T-cell (primary cell): ENCODE results near the gene PNPLA3. TPM values are rescaled to one million over a fixed set of nuclear protein-coding genes. Genes with fewer than 3 reads are reported as not detected.

Source experiments
- ATAC-seq, 4 experiments: fragments of 200-7000 bp in 3 of 4; fragments of 150-1000 bp in 1 of 4; cut with Tn5 transposase; replicated peaks in 1 of 4; 1 replicate in 3 of 4; 2 replicates in 1 of 4; pipeline ENCODE4 v1.10.0; 2021; ENCODE audit warnings: moderate library complexity in 3 of 4, mild to moderate bottlenecking in 2 of 4, moderate number of reproducible peaks in 1 of 4
- CTCF ChIA-PET, 2 donors: fragments of 300-600 bp; sonication (Branson Sonifier 250); formaldehyde crosslinking; loops; one replicate each; lab custom pipeline; 2022; ENCODE audit warnings: antibody characterized with exemption in 2 of 2; lab: Charles Lee
- POLR2A ChIA-PET, 2 donors: fragments of 300-600 bp; sonication (Branson Sonifier 250); formaldehyde crosslinking; loops; one replicate each; lab custom pipeline; 2022; ENCODE audit warnings: antibody characterized with exemption in 2 of 2; lab: Charles Lee
- DNase-seq, 35 experiments: peaks; one replicate each; pipeline versions ENCODE4 v3.0.0 to v3.0.0-alpha.2; 2013 to 2023
- H3K27ac ChIP-seq: one replicate; pipeline ENCODE4 v1.5.1; 2013; ENCODE audit warnings: low read length
- H3K27me3 ChIP-seq, 2 experiments: replicated peaks in 1 of 2; 1 replicate in 1 of 2; 2 replicates in 1 of 2; pipeline versions ENCODE4 v1.6.1 to v1.7.0; 2013; ENCODE audit warnings: low read length in 1 of 2, mixed read lengths in 1 of 2; ENCODE audit not compliant: control insufficient read depth in 2 of 2, insufficient read depth in 2 of 2; ENCODE audit errors: extremely low read depth in 1 of 2
- H3K36me3 ChIP-seq, 2 donors: 1 replicate in 1 of 2; 2 replicates in 1 of 2; pipeline versions ENCODE4 v1.6.1 to v1.7.0; 2013; ENCODE audit warnings: low read length in 1 of 2; ENCODE audit not compliant: control insufficient read depth in 2 of 2, insufficient read depth in 1 of 2; ENCODE audit errors: extremely low read depth in 1 of 2
- H3K4me1 ChIP-seq, 2 experiments: 1 replicate in 1 of 2; 2 replicates in 1 of 2; pipeline versions ENCODE4 v1.6.1 to v1.7.0; 2013; ENCODE audit warnings: low read length in 2 of 2, mixed read lengths in 1 of 2; ENCODE audit not compliant: insufficient read depth in 2 of 2, control insufficient read depth in 1 of 2; ENCODE audit errors: extremely low read depth in 1 of 2
- H3K4me3 ChIP-seq, 2 donors: 1 replicate in 1 of 2; 2 replicates in 1 of 2; pipeline versions ENCODE4 v1.5.1 to v1.7.0; 2013; ENCODE audit warnings: mild to moderate bottlenecking in 2 of 2, low read length in 1 of 2, moderate library complexity in 1 of 2; ENCODE audit not compliant: control insufficient read depth in 1 of 2; ENCODE audit errors: extremely low read depth in 1 of 2
- H3K9me3 ChIP-seq: 2 replicates; pipeline ENCODE4 v1.7.0; 2013
- H3K27ac Mint-ChIP-seq, 2 donors: one replicate each; pipeline ENCODE4 v1.8.0; 2020 to 2021; ENCODE audit warnings: mild to moderate bottlenecking in 2 of 2, mixed read lengths in 2 of 2
- H3K27me3 Mint-ChIP-seq, 2 donors: one replicate each; pipeline ENCODE4 v1.8.0; 2021 to 2022; ENCODE audit warnings: mixed read lengths in 2 of 2
- H3K36me3 Mint-ChIP-seq: one replicate; pipeline ENCODE4 v1.8.0; 2021; ENCODE audit warnings: mixed read lengths
- H3K4me1 Mint-ChIP-seq, 3 donors: one replicate each; pipeline ENCODE4 v1.8.0; 2020 to 2022; ENCODE audit warnings: mixed read lengths in 3 of 3, mild to moderate bottlenecking in 1 of 3
- H3K4me3 Mint-ChIP-seq, 3 donors: one replicate each; pipeline ENCODE4 v1.8.0; 2020 to 2022; ENCODE audit warnings: mild to moderate bottlenecking in 3 of 3, mixed read lengths in 3 of 3, moderate library complexity in 3 of 3
- H3K9me3 Mint-ChIP-seq, 3 donors: one replicate each; pipeline ENCODE4 v1.8.0; 2020 to 2022; ENCODE audit warnings: mixed read lengths in 3 of 3
- WGBS: methylation state at CpG from one replicate; pipeline ENCODE4 v1.1.5; 2013; ENCODE audit warnings: missing lambda C conversion rate; ENCODE audit not compliant: insufficient coverage; 5-methylcytosine and 5-hydroxymethylcytosine counted together
- total RNA-seq, 35 experiments: library from RNA in 6 of 35; stranded (reverse) in 6 of 35; fragments of 120-200 nt in 1 of 35; gene quantifications; one replicate each; pipeline versions ENCODE4 v1.2.1 to v1.2.4 and lab custom pipeline; 2013 to 2026

The PNPLA3 gene
- total RNA-seq, 5 donors from 2014 or later (not counting 1 experiment from before 2014, with no cell fraction given), result 0.13 to 0.26 (median 0.16) TPM; not detected in 2

DNA sequence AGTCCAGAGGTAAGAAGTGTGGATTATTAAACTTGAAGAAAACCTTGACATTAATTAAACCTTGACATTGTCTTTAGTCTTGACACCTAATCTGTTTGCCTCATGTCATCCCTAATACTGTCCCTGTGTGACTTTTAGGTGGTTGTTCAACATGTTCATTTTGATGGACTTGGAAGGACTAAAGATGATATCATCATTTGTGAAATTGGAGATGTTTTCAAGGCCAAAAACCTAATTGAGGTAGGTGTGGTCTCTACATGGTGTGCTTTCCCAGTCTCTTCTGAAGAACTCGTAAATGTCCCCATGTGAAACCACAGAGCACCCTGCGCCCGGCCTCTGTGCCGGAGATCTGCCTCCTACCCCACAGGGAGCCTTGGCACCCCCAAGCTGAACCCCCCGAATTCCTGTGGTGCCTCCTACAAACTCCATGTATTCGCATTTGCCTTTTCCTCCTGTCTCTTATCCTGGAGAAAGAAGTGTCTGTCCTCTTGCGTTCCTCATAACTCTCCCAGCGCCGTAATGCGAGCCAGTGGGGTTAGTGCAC, 40.8 kb downstream of the PNPLA3 start:
- DNase-seq (no peak), ATAC-seq (no peak)
- no peaks in the 10 kb centered on the region for H3K9me3 Mint-ChIP-seq
- no peak overlapping the region for H3K27ac ChIP-seq
- H3K4me1 ChIP-seq, result no peaks in the 10 kb centered on the region
- no peak overlapping the region for H3K4me3 ChIP-seq
- no peak overlapping the region for H3K4me3 Mint-ChIP-seq
- 100% methylated on average over 7 of the region's 10 CpGs for WGBS
- H3K36me3 ChIP-seq, result peaks cover 14 to 65% of the 10 kb centered on the region in 2 donors
- H3K9me3 ChIP-seq, result no peaks in the 10 kb centered on the region
- no peaks in the 10 kb centered on the region for H3K27me3 ChIP-seq
- POLR2A ChIA-PET, result no interaction called here
- H3K27me3 Mint-ChIP-seq, result no peaks in the 10 kb centered on the region
- peaks cover 47% of the 10 kb centered on the region for H3K36me3 Mint-ChIP-seq
- H3K4me1 Mint-ChIP-seq, result peaks cover 3 to 11% (median 5%) of the 10 kb centered on the region in 3 donors
- CTCF ChIA-PET, result no interaction called here
- no peak overlapping the region for H3K27ac Mint-ChIP-seq

DNA sequence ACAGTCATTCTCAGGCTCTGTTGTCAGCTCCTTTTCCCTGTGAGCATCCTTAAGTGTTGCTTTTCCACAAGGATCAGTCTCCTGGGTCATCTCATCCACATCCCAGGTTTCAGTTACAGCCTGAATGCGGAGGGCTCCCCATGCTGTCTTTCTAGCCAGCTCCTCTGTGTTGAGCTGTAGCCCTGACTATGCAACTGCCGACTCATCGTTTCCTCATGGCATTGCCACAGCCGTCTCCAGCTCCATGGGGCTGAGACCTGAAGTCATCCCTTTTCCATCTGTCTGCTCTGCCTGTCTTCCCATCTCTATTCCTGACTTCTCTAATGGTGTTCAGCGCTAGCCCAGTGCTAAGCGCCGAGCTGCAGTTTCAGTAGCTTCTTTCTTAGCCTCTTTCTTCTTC, 43.5 kb downstream of the PNPLA3 start:
- Histone ChIP-seq H3K27ac (no peak overlapping the region), H3K27me3 (no peaks in the 10 kb centered on the region), H3K4me1 (no peaks in the 10 kb centered on the region), H3K36me3 (peaks cover 17 to 84% of the 10 kb centered on the region in 2 donors), H3K4me3 (no peak overlapping the region), H3K9me3 (no peaks in the 10 kb centered on the region)
- no peak overlapping the region for H3K27ac Mint-ChIP-seq
- H3K27me3 Mint-ChIP-seq, result no peaks in the 10 kb centered on the region
- POLR2A ChIA-PET, result no interaction called here
- CTCF ChIA-PET, result interaction anchor here in 1 of 2 donors (0.7 kb wide), 1 partner anchor 16 kb away, joined by 3 read pairs; no protein-coding TSS in a partner anchor
- ATAC-seq (no peak), DNase-seq (no peak)
- no peaks in the 10 kb centered on the region for H3K9me3 Mint-ChIP-seq
- peaks cover 54% of the 10 kb centered on the region for H3K36me3 Mint-ChIP-seq
- no peak overlapping the region for H3K4me3 Mint-ChIP-seq
- H3K4me1 Mint-ChIP-seq, result peaks cover 0 to 6% (median 0%) of the 10 kb centered on the region in 3 donors
- WGBS, result 97% methylated on average over 5 of the region's 7 CpGs

DNA sequence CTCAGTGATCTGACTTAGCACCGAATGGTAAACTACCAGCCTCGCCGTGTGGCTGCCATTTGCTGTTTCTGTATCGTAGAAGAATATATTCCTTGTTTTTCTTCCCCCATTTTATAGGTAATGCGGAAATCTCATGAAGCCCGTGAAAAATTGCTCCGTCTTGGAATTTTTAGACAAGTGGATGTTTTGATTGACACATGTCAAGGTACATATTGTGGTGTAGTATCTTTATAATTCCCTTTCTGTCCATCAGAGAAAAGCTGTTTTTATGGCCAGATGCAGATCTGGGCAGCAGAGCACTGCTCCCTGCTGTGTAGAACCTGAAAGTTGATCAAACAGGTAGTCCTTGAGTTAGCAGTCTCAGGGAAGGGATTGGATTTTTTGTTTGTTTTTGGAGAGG, 45.0 kb downstream of the PNPLA3 start:
- H3K27ac Mint-ChIP-seq, result no peak overlapping the region
- H3K36me3 Mint-ChIP-seq, result peaks cover 65% of the 10 kb centered on the region
- H3K9me3 Mint-ChIP-seq, result no peaks in the 10 kb centered on the region
- peaks cover 23 to 88% of the 10 kb centered on the region in 2 donors for H3K36me3 ChIP-seq
- no peaks in the 10 kb centered on the region for H3K4me1 ChIP-seq
- no peaks in the 10 kb centered on the region for H3K27me3 ChIP-seq
- no peak overlapping the region for H3K4me3 ChIP-seq
- 100% methylated on average over 1 of the region's 7 CpGs for WGBS
- H3K4me3 Mint-ChIP-seq, result no peak overlapping the region
- no peaks in the 10 kb centered on the region for H3K27me3 Mint-ChIP-seq
- POLR2A ChIA-PET, result interaction anchor here in 1 of 2 donors (0.5 kb wide), 1 partner anchor 678 kb away, joined by 3 read pairs; no protein-coding TSS in a partner anchor
- peaks cover 0 to 6% (median 0%) of the 10 kb centered on the region in 3 donors for H3K4me1 Mint-ChIP-seq
- H3K9me3 ChIP-seq, result no peaks in the 10 kb centered on the region
- H3K27ac ChIP-seq, result no peak overlapping the region
- ATAC-seq (no peak), DNase-seq (no peak)
- CTCF ChIA-PET, result no interaction called here

DNA sequence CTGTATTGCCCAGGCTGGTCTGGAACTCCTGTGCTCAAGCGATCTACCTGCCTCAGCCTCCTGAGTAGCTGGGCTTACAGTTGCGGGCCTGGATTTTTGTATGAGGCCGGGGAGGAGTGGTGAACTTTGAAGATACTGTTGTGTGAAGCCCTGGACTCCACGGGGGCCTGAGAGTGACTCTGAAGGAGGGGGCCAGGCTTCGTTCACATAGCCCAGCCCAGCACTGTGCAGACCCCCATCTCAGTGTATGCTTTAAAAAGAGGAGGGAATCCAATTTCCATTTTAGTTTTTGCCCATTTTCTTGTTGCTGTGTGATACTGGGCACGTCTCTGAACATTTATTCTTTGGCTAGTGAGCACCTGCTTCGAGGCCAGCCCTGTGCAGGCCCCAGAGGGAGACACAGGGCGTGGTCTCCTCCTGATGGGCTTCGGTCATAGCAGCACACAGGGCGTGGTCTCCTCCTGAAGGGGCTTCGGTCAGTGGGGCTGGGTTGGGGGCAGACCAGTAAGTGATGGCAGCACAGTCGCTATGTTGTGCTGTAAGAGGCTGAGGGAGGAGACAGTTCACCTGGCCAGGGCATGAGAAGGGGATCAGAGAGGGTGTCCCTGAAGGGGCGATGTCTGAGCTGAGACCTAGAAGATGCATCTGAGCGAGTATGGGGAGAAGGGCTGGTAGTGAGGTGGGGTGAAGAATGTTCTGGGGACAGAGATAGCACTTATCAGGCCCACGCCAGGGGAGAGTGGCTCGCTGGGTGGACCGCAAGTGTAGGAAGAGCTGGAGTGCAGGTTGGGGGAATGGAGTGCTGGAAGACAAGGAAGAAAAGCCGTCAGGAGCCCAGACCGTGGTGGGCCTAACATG, 45.6 kb downstream of the PNPLA3 start:
- H3K36me3 Mint-ChIP-seq, result peaks cover 67% of the 10 kb centered on the region
- Histone ChIP-seq H3K27me3 (no peaks in the 10 kb centered on the region), H3K4me3 (no peak overlapping the region), H3K9me3 (no peaks in the 10 kb centered on the region), H3K27ac (no peak overlapping the region), H3K4me1 (no peaks in the 10 kb centered on the region), H3K36me3 (peaks cover 24 to 88% of the 10 kb centered on the region in 2 donors)
- ChIA-PET POLR2A (no interaction called here), CTCF (no interaction called here)
- H3K27me3 Mint-ChIP-seq, result no peaks in the 10 kb centered on the region
- ATAC-seq, result no peak
- H3K4me3 Mint-ChIP-seq, result no peak overlapping the region
- no peak for DNase-seq
- H3K4me1 Mint-ChIP-seq, result peaks cover 0 to 6% (median 0%) of the 10 kb centered on the region in 3 donors
- 93% methylated on average over 18 of the region's 19 CpGs for WGBS
- H3K9me3 Mint-ChIP-seq, result no peaks in the 10 kb centered on the region
- H3K27ac Mint-ChIP-seq, result no peak overlapping the region

DNA sequence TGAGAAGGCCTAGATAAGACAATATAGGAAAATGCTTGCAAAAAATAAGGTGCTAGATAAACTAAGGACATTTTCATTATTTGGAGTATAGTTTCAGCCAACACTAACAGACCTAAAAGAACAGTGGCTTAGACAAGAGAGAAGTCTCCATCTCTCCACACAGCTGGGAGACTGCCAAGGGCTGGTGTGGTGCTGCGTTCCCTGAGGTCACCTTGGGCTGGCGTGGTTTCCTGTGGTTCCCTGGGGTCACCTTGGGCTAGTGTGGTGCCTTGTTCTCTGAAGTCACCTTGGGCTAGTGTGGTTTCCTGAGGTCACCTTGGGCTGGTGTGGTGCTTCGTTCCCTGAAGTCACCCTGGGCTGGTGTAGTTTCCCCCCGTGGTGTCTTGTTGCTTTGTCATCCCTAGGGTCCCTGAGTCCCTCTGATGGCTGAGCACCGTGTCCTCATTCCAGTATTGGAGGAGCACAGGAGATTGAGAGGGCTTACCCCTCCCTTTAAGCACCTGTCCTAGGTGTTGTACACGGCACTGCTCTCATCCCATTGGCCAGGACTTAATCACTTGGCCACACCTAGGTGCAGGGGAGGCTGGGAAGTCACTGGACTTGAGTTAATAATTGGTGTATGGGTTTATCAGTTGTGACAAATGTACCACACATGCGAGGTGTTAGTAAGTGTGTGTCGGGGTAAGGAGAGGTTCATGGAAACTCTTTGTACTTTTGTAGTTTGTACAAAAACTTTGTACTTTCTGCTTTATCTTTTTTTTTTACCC, 46.6 kb downstream of the PNPLA3 start:
- ATAC-seq (no peak), DNase-seq (no peak)
- Mint-ChIP-seq H3K9me3 (no peaks in the 10 kb centered on the region), H3K4me1 (peaks cover 0 to 6% (median 0%) of the 10 kb centered on the region in 3 donors), H3K27ac (no peak overlapping the region), H3K4me3 (no peak overlapping the region), H3K27me3 (no peaks in the 10 kb centered on the region), H3K36me3 (peaks cover 62% of the 10 kb centered on the region)
- ChIA-PET CTCF (no interaction called here), POLR2A (no interaction called here)
- 96% methylated on average over 3 of the region's 8 CpGs for WGBS
- Histone ChIP-seq H3K9me3 (no peaks in the 10 kb centered on the region), H3K27me3 (no peaks in the 10 kb centered on the region), H3K27ac (no peak overlapping the region), H3K36me3 (peaks cover 31 to 88% of the 10 kb centered on the region in 2 donors), H3K4me1 (no peaks in the 10 kb centered on the region), H3K4me3 (no peak overlapping the region)

DNA sequence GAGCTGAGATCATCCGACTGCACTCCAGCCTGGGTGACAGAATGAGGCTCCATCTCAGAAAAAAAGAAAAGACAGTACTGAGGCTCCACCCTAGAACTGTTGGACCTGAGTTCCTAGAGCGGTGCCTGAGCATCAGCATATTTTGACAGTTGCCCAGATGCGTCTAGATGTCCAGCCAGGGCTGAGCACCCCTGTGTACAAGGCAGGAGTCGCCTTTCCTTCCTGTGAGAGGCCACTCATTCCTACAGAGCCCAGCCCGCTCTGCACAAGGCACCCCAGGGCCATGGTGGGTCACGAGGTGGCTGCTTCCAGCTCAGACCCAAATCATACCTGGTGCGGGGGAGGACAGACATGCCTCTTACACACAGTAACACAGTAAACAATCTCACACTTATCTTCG, 47.5 kb downstream of the PNPLA3 start:
- Mint-ChIP-seq H3K9me3 (no peaks in the 10 kb centered on the region), H3K27ac (no peak overlapping the region), H3K4me3 (no peak overlapping the region), H3K4me1 (peaks cover 0 to 6% (median 0%) of the 10 kb centered on the region in 3 donors), H3K27me3 (no peaks in the 10 kb centered on the region), H3K36me3 (peaks cover 67% of the 10 kb centered on the region)
- WGBS, result 99% methylated on average over 6 of the region's 8 CpGs
- Histone ChIP-seq H3K27me3 (no peaks in the 10 kb centered on the region), H3K36me3 (peaks cover 41 to 88% of the 10 kb centered on the region in 2 donors), H3K27ac (no peak overlapping the region), H3K4me3 (no peak overlapping the region), H3K4me1 (no peaks in the 10 kb centered on the region), H3K9me3 (no peaks in the 10 kb centered on the region)
- POLR2A ChIA-PET, result no interaction called here
- ATAC-seq (no peak), DNase-seq (no peak)
- CTCF ChIA-PET, result no interaction called here
